Naive B cell (primary cell): ENCODE measurements around the gene GMIP. TPM values are rescaled to one million over a fixed set of nuclear protein-coding genes. Genes with fewer than 3 reads are reported as not detected.

ENCODE experiments used
- ATAC-seq, 2 donors: fragments of 150-1000 bp; cut with Tn5 transposase; 2 replicates each; pipeline ENCODE4 v1.10.0; 2021; ENCODE audit warnings: low read depth in 2 of 2, mild to moderate bottlenecking in 2 of 2, moderate library complexity in 2 of 2
- DNase-seq: peaks from one replicate; pipeline ENCODE4 v3.0.0; 2022
- H3K27ac Mint-ChIP-seq, 6 donors: one replicate each; pipeline ENCODE4 v1.8.0; 2020 to 2022; ENCODE audit warnings: mild to moderate bottlenecking in 6 of 6, mixed read lengths in 6 of 6, moderate library complexity in 5 of 6, inconsistent platforms in 2 of 6
- H3K27me3 Mint-ChIP-seq, 3 donors: one replicate each; pipeline ENCODE4 v1.8.0; 2021 to 2022; ENCODE audit warnings: mixed read lengths in 3 of 3, mild to moderate bottlenecking in 1 of 3
- H3K36me3 Mint-ChIP-seq, 2 donors: one replicate each; pipeline ENCODE4 v1.8.0; 2020 to 2022; ENCODE audit warnings: mixed read lengths in 2 of 2, inconsistent platforms in 1 of 2, mild to moderate bottlenecking in 1 of 2
- H3K4me1 Mint-ChIP-seq, 3 donors: one replicate each; pipeline ENCODE4 v1.8.0; 2020 to 2022; ENCODE audit warnings: mixed read lengths in 3 of 3, inconsistent platforms in 1 of 3, mild to moderate bottlenecking in 1 of 3, moderate library complexity in 1 of 3
- H3K4me3 Mint-ChIP-seq, 8 donors: one replicate each; pipeline ENCODE4 v1.8.0; 2020 to 2022; ENCODE audit warnings: mild to moderate bottlenecking in 8 of 8, mixed read lengths in 8 of 8, moderate library complexity in 8 of 8, inconsistent platforms in 2 of 8
- H3K9me3 Mint-ChIP-seq, 7 donors: one replicate each; pipeline ENCODE4 v1.8.0; 2020 to 2022; ENCODE audit warnings: mixed read lengths in 7 of 7, mild to moderate bottlenecking in 5 of 7, inconsistent platforms in 2 of 7, moderate library complexity in 1 of 7
- polyA plus RNA-seq, 6 donors: library from polyadenylated mRNA; unstranded; fragments of 300-500 nt; fragmentation: Illumina TruSeq; gene quantifications; one replicate each; pipeline ENCODE4 v1.2.3, GENCODE V29; 2021; ENCODE audit warnings: low read depth in 6 of 6

Gene GMIP
- polyA plus RNA-seq, 6 donors from 2014 or later: 41.4 to 79.9 (median 49.1) TPM

DNA sequence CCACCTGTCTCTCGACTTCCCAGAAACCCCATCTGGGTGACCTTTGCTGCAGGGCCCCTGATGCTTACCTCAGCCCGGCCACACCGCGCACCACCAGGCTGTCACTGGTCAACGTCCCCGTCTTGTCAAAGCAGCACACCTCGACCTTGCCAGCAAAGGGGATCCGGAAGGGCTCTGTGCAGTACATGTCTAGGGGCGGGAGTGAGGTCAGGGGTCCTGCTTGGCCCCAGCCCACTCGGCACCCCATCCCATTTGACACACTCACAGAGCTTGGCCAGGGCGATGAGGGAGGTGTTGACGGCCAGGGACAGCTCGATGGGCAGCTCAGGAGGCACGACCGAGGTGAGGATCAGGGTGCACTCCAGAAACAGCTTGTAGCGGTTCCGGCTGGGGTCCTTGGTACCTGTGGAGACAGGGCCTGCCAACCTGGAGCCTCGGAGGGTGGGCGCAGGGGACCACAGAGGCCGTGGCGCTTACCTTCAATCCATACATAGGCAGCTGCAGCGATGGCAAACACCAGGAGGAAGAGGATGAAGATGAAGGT lies 11.7 kb upstream of the GMIP start:
- H3K4me1 Mint-ChIP-seq: peaks cover 4 to 9% (median 7%) of the 10 kb centered on the region in 3 donors
- H3K27ac Mint-ChIP-seq: peak overlapping the region in 1 of 6 donors; percentile 53
- DNase-seq: no peak
- no peak for ATAC-seq
- H3K4me3 Mint-ChIP-seq: no peak overlapping the region
- peaks cover 16 to 18% of the 10 kb centered on the region in 2 donors for H3K36me3 Mint-ChIP-seq
- H3K27me3 Mint-ChIP-seq: no peaks in the 10 kb centered on the region
- no peaks in the 10 kb centered on the region for H3K9me3 Mint-ChIP-seq

DNA sequence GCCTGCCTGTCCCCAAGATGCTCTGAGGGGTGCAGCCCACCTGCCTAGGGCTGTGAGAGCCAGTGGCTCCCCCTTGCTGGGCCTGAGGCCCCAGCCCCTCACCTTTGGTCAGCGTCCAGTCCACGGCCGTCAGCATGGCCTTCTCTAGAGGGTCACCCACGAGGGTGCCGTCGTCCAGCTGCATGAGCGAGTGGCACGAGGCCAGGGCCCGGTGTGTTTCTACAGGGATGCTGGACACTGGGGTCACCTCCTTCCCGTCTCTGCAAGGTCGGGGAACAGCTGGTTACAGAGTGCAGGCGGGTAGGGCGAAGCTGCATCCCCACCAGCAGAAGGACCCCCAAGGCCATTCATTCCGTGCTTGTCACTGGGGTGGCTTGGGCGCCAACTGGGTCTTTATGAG lies 11.0 kb upstream of the GMIP start:
- Mint-ChIP-seq H3K9me3 (no peaks in the 10 kb centered on the region), H3K4me3 (no peak overlapping the region), H3K36me3 (peaks cover 16 to 18% of the 10 kb centered on the region in 2 donors), H3K27me3 (no peaks in the 10 kb centered on the region), H3K4me1 (peaks cover 4 to 9% (median 7%) of the 10 kb centered on the region in 3 donors), H3K27ac (peak overlapping the region in 1 of 6 donors; percentile 18)
- no peak for DNase-seq
- ATAC-seq: no peak

DNA sequence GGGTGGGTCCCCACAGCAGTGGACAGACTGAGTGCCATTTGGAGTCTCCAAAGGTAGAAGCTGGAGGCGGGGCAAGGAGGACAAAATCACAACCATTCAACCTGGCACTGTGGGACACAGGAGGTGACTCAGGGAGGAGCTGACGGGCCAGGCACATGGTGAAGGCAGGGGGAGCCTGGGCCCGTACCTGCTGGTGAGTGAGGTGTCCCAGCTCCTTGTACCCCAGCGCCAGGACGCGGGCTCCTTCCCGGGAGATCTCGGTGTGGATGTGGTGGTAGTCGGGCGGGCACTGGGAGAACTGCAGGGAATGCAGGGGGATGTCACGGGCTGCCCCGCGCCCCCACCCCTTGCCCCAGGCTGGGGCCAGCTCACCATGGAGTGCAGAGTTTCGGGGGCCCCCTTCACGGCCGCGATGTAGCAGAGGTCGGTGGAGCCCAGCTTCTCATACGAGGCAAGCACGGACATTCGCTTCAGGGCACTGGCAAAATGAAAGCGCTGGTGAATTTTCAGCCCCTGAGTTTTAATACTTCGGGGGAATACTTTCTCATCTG lies 10.2 kb upstream of the GMIP start:
- Mint-ChIP-seq H3K4me3 (no peak overlapping the region), H3K36me3 (peaks cover 16 to 18% of the 10 kb centered on the region in 2 donors), H3K4me1 (peaks cover 4 to 12% (median 7%) of the 10 kb centered on the region in 3 donors), H3K9me3 (no peaks in the 10 kb centered on the region), H3K27me3 (no peaks in the 10 kb centered on the region), H3K27ac (peak overlapping the region in 1 of 6 donors; percentile 30)
- no peak for DNase-seq
- no peak for ATAC-seq

DNA sequence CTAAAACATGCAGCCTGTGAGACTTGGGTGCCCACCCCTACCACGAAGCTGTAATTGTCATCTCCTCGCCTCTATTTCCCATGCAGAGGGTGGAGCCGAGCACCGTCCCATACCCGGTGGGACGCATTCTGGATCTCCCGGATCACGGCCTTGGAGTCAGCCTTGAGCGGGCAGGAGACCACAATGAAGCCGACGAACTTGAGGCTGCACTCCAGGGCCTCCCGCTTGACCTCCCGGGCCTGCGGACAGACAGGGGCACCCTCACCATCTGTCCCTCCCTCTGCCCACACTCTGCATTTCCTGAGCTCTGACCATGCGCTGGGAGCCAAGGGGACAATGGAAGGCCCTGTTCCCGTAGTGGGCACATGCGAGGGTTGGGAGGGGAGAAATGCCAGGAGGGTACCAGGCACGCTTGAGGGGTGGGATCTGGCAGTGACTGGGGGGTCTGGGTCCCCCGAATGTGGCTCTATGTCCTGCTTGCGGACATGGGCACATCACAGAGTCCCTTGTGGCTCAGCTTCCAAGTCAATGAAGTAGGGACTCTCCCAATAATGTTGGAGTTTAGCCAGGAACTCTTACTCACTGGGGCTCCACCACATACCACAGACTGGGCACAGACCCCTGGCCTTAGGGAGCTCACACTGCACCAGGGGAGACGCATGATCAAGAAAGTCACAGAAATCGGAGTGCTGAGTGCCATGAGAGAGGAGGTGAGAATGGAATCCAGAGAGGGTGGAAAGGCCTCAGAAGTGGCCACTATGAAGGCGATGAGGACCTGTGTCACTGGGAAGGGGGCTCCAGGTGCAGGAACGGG lies 9.2 kb upstream of the GMIP start:
- Mint-ChIP-seq H3K4me1 (peaks cover 0 to 12% (median 7%) of the 10 kb centered on the region in 3 donors), H3K27me3 (no peaks in the 10 kb centered on the region), H3K9me3 (no peaks in the 10 kb centered on the region), H3K27ac (peak overlapping the region in 1 of 6 donors; percentile 30), H3K36me3 (peaks cover 10 to 18% of the 10 kb centered on the region in 2 donors), H3K4me3 (no peak overlapping the region)
- DNase-seq (no peak), ATAC-seq (no peak)

DNA sequence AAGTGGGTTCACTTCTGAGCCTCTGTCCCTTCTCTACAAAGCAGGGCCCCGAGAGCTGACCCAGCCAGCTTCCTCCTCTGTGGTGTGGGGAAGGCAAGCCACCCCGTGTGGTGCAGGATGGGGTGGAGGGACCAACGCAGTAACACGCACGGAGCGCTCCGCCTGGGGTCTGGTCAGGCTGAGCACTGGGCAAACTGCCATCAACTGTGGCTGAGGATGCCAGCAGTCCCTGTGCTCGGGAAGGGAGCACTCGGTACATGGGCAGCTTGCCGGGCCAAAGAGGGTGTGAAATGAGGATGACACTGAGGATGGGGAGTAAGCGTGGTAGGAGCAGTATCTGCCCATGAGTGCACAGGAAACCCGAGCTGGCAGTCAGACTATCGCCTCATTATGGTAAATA lies 7.6 kb upstream of the GMIP start:
- Mint-ChIP-seq H3K36me3 (peaks cover 6 to 17% of the 10 kb centered on the region in 2 donors), H3K27me3 (no peaks in the 10 kb centered on the region), H3K4me3 (no peak overlapping the region), H3K27ac (no peak overlapping the region), H3K4me1 (peaks cover 0 to 12% (median 7%) of the 10 kb centered on the region in 3 donors), H3K9me3 (no peaks in the 10 kb centered on the region)
- DNase-seq (no peak), ATAC-seq (no peak)

DNA sequence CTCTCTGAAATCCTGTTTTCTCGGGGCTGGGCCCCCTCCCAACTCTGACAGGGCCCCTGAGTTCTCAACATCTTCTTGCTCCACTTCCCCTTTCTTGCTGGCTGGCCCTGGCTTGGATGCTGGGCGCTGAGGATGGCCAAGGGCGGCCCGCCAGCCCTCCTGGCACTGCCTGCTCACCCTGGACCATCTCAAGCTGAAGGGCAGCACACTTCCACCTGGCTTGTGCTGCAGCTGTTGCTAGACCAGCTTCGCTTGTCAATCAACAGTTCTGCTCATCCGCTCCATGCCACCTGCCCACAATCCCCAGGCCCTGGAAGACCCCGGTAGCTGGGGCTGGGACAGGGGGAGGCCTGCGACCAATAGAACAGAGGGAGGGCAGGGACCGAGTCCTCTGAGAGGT lies 6.9 kb upstream of the GMIP start:
- DNase-seq (no peak), ATAC-seq (no peak)
- Mint-ChIP-seq H3K9me3 (no peaks in the 10 kb centered on the region), H3K4me3 (no peak overlapping the region), H3K27ac (peak overlapping the region in 1 of 6 donors; percentile 53), H3K4me1 (peaks cover 0 to 12% (median 7%) of the 10 kb centered on the region in 3 donors), H3K27me3 (no peaks in the 10 kb centered on the region), H3K36me3 (peaks cover 6 to 17% of the 10 kb centered on the region in 2 donors)

DNA sequence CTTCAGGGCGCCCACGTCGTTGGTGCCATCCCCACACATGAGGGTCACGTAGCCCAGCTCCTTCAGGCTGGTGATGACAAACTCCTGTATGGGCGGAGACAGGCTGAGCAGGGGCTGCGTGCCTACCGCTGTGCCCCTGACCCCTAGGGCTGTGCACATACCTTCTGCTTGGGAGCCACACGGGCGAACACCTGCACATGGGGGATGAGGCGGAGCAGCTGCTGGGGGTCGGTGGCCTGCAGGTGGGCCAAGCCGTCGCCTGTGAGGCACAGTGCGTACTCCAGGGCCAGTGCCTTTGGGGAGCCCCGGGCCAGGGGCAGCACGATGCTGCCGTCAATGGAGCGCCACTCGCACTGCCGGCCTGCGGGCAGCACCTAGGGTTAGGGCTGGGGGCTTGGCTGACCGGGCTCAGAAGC lies 6.1 kb upstream of the GMIP start:
- Mint-ChIP-seq H3K27ac (peak overlapping the region in 3 of 6 donors; percentile 26 to 79 (median 74)), H3K36me3 (peaks cover 6 to 17% of the 10 kb centered on the region in 2 donors), H3K9me3 (no peaks in the 10 kb centered on the region), H3K27me3 (no peaks in the 10 kb centered on the region), H3K4me3 (peak overlapping the region in 2 of 8 donors; percentile 31 to 38), H3K4me1 (peaks cover 1 to 12% (median 7%) of the 10 kb centered on the region in 3 donors)
- ATAC-seq: no peak
- DNase-seq: no peak

DNA sequence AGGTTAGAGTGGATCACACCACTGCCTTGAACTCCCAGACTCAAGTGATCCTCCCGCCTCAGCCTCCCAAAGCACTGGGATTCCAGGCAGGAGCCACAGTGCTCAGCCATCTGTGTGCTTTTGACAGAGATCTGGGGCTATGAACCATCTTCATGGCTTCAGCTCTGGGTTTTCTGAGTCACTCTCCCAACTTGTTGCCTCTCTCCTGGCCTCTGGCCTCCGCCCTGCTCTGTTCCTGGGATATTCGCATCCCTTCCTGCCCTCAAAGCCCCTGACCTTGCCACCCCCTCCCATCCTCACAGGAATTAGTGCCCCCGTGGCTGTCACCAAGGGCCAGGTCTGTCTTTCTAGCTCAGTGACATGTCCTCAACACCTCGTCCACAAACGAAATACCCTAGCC lies 5.7 kb upstream of the GMIP start:
- ATAC-seq (no peak), DNase-seq (no peak)
- peak overlapping the region in 2 of 8 donors; percentile 31 to 38 for H3K4me3 Mint-ChIP-seq
- H3K36me3 Mint-ChIP-seq: peaks cover 6 to 17% of the 10 kb centered on the region in 2 donors
- H3K27ac Mint-ChIP-seq: peak overlapping the region in 3 of 6 donors; percentile 26 to 79 (median 74)
- peaks cover 4 to 12% (median 7%) of the 10 kb centered on the region in 3 donors for H3K4me1 Mint-ChIP-seq
- H3K9me3 Mint-ChIP-seq: no peaks in the 10 kb centered on the region
- no peaks in the 10 kb centered on the region for H3K27me3 Mint-ChIP-seq

DNA sequence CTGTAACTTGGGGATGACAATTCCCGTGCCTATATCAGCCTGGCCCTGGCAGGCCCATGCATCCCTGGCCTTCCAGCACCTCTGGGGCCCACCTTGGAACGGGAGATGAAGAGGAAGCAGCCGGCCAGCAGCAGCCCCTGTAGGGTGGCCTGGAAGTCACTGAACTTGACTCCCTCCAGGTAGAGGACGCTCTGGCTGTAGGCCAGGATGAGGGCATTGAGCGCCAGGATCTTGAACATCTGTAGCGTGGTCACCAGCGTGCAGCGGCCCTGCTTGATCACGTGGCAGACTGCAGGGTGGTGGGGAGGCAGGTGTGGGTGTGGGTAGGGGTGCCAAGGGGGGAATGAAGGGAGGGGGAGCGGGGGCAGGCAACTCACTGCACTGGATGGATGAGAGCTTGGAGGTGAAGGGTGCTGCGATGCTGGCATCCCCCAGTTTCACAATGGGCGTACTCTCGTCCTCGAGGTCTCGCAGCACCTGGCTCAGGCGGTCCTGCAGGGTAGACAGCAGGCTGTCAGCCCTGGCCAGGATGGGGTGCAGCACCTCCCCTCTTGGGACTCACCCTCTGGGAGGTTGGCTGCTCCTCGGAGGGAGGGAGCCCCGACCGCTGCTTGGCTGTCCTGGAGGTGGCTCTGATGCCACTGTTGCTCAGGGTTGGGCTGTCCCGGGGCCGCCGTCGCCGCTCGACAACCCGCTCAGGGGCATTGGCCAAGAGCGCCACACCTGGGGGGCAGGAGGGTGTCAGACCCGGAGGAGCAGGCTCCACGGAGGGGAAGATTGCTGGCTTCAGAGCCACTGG lies 3.8 kb upstream of the GMIP start:
- H3K4me3 Mint-ChIP-seq: no peak overlapping the region
- no peaks in the 10 kb centered on the region for H3K27me3 Mint-ChIP-seq
- peaks cover 15 to 21% (median 16%) of the 10 kb centered on the region in 3 donors for H3K4me1 Mint-ChIP-seq
- DNase-seq (no peak), ATAC-seq (no peak)
- H3K9me3 Mint-ChIP-seq: no peaks in the 10 kb centered on the region
- peaks cover 0 to 14% of the 10 kb centered on the region in 2 donors for H3K36me3 Mint-ChIP-seq
- peak overlapping the region in 2 of 6 donors; percentile 38 to 79 for H3K27ac Mint-ChIP-seq

DNA sequence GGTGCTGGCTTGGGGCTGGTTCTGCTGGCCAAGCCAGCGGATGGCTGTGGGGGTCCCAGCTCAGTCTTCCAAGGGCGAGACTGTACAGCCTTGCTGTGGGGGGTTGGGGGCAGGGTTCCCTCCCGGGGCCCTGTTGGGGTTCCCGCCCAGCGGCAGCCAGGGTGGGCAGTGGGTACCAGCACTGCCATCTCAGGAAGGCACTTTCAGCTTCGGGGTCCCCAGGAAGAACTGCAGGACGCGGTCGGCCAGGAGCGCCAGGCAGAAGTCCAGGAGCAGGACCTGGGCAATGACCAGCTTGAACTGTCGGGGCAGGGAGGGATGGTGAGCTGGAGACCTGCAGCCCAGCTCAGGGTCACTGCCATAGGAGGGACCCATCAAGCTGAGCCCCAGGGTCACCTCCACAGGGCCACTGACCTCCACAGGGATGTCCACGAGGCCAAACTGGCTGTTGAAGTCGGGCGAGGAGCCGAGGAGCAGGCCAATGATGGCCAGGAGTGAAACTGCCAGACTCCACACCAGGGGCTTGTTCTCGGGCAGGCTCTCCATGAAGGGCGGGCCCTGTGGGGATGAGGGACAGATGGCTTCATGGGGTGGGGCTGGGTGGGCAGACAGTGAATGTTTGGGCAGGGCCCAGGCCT lies 1.9 kb upstream of the GMIP start:
- ATAC-seq (no peak), DNase-seq (no peak)
- peaks cover 20 to 27% (median 22%) of the 10 kb centered on the region in 3 donors for H3K4me1 Mint-ChIP-seq
- no peaks in the 10 kb centered on the region for H3K9me3 Mint-ChIP-seq
- H3K27me3 Mint-ChIP-seq: no peaks in the 10 kb centered on the region
- peaks cover 0 to 14% of the 10 kb centered on the region in 2 donors for H3K36me3 Mint-ChIP-seq
- H3K4me3 Mint-ChIP-seq: no peak overlapping the region
- H3K27ac Mint-ChIP-seq: peak overlapping the region in 1 of 6 donors; percentile 27

DNA sequence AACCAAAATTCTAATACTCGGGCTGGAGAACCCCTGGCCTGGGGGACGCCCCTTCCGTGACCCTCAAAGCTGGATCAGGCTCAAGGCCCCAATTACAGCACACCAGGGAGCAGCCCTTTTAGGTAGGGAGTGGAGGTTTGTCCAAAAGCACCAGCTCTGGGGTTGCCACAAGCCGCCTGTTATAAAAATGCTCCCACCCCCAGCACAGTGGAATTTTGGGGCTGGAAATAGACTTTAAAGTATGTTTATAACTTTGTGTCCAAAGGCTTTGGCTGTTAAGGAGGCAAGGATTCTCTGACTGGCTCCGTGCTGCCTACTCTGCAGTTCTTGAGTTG lies 564 bp upstream of the GMIP start:
- H3K36me3 Mint-ChIP-seq: peaks cover 0 to 14% of the 10 kb centered on the region in 2 donors
- ATAC-seq (no peak), DNase-seq (no peak)
- no peaks in the 10 kb centered on the region for H3K27me3 Mint-ChIP-seq
- H3K27ac Mint-ChIP-seq: peak overlapping the region; percentile 94 to 100 (median 98)
- no peaks in the 10 kb centered on the region for H3K9me3 Mint-ChIP-seq
- peaks cover 16 to 37% (median 22%) of the 10 kb centered on the region in 3 donors for H3K4me1 Mint-ChIP-seq
- H3K4me3 Mint-ChIP-seq: peak overlapping the region; percentile 90 to 100 (median 100)

DNA sequence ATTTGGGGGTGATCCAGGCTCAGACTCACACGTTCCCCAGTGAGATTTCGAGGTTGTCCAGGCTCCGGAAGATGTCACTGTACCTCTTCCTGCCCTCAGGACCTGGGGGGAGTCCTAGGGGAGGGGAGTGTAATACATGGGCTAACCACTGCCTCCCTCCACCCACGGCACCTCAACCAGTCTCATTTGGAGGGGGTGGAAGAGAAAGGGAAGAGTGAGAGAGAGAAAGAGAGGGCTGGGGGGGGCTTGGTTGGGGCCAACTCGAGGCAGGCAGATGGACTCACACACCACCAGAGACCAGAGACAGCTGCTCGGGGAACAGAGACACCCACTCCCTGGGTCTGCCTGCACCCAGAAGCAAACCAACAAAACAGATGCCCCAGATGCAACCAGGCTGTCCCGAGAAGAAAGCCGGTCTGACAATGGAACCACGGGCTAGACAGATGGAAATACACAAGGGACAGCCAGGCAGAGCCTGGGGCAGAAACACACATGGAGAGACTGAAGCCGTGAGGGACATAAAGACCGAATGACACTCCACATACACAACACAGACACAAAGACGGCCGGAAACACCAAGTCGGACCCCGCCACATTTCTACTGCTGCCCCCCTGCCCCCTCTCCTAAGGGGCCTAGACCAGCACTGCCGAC lies 825 bp downstream of the GMIP start:
- H3K36me3 Mint-ChIP-seq: peaks cover 0 to 20% of the 10 kb centered on the region in 2 donors
- ATAC-seq (peak; percentile 3 to 8), DNase-seq (no peak)
- H3K27ac Mint-ChIP-seq: peak overlapping the region; percentile 94 to 100 (median 98)
- H3K4me3 Mint-ChIP-seq: peak overlapping the region; percentile 90 to 100 (median 100)
- no peaks in the 10 kb centered on the region for H3K9me3 Mint-ChIP-seq
- H3K27me3 Mint-ChIP-seq: no peaks in the 10 kb centered on the region
- peaks cover 20 to 37% (median 22%) of the 10 kb centered on the region in 3 donors for H3K4me1 Mint-ChIP-seq
